ENCODE measurements around the gene VASH1.

- TF ChIP-seq POLR2A (IDR thresholded peaks at IDR 0.05; ENCODE audit: low read depth, low read length), result no peak
- no peak for TF ChIP-seq CTCF (IDR thresholded peaks at IDR 0.05; ENCODE audit: extremely low read depth in 1 of 2, insufficient read depth in 1 of 2, low read depth in 1 of 2, low read length in 2 of 2)
- no peak for TF ChIP-seq POLR2AphosphoS5 (IDR thresholded peaks at IDR 0.05; ENCODE audit: insufficient read depth, low read depth, low read length)
- no peak for TF ChIP-seq EZH2 (IDR thresholded peaks at IDR 0.05; ENCODE audit: borderline replicate concordance, low read depth, low read length, severe bottlenecking)
- TF ChIP-seq MYC (IDR thresholded peaks at IDR 0.05; ENCODE audit: low read depth, low read length), result no peak
- TF ChIP-seq MAX (IDR thresholded peaks at IDR 0.05; ENCODE audit: insufficient read depth, insufficient read length), result no peak
Measured at GRCh38 chr14:76742966-76743365, 18.3 kb upstream of the VASH1 start.
